Fibroblast of lung (primary cell): Measurements from ENCODE around the gene INVS. TPM values are rescaled to one million over a fixed set of nuclear protein-coding genes. Genes with fewer than 3 reads are reported as not detected.

ENCODE experiments used
- DNase-seq, 2 donors: peaks; one replicate each; pipeline versions ENCODE4 v3.0.0 to v3.0.0-alpha.2; 2010; ENCODE audit warnings: low read depth in 2 of 2
- H2AFZ ChIP-seq: 2 replicates; pipeline ENCODE4 v1.5.1; 2012; ENCODE audit warnings: low read length, control low read depth, inconsistent platforms
- H3K27ac ChIP-seq: 2 replicates; pipeline ENCODE4 v1.5.1; 2011; ENCODE audit warnings: low read length, control low read depth; ENCODE audit not compliant: insufficient read depth
- H3K27me3 ChIP-seq: 2 replicates; pipeline ENCODE4 v1.5.1; 2011; ENCODE audit warnings: mild to moderate bottlenecking, low read length; ENCODE audit not compliant: control insufficient read depth, insufficient read depth
- H3K36me3 ChIP-seq: 2 replicates; pipeline ENCODE4 v1.5.1; 2011; ENCODE audit warnings: low read length; ENCODE audit not compliant: control insufficient read depth, insufficient read depth
- H3K4me1 ChIP-seq: 2 replicates; pipeline ENCODE4 v1.5.1; 2011; ENCODE audit warnings: low read length; ENCODE audit not compliant: control insufficient read depth, insufficient read depth; ENCODE audit errors: extremely low read depth
- H3K4me2 ChIP-seq: 2 replicates; pipeline ENCODE4 v1.5.1; 2011; ENCODE audit warnings: low read length, control low read depth; ENCODE audit not compliant: insufficient read depth; ENCODE audit errors: extremely low read depth
- H3K4me3 ChIP-seq, 4 experiments: fragments of 200-600 bp in 1 of 4; sonication (generic) in 1 of 4; replicated peaks in 1 of 4; 2 replicates each; pipeline ENCODE4 v1.5.1; 2011 to 2016; ENCODE audit warnings: low read length in 4 of 4, low read depth in 3 of 4, mild to moderate bottlenecking in 3 of 4, control low read depth in 2 of 4, inconsistent platforms in 1 of 4, mixed read lengths in 1 of 4; ENCODE audit not compliant: insufficient read depth in 1 of 4; ENCODE audit errors: control extremely low read depth in 1 of 4
- H3K79me2 ChIP-seq: 2 replicates; pipeline ENCODE4 v1.5.1; 2012; ENCODE audit warnings: mild to moderate bottlenecking, low read length, inconsistent platforms; ENCODE audit not compliant: control insufficient read depth, insufficient read depth
- H3K9ac ChIP-seq: 2 replicates; pipeline ENCODE4 v1.5.1; 2011; ENCODE audit warnings: mild to moderate bottlenecking, low read length, control low read depth; ENCODE audit not compliant: insufficient read depth
- H3K9me3 ChIP-seq: 2 replicates; pipeline ENCODE4 v1.5.1; 2012; ENCODE audit warnings: low read depth, low read length; ENCODE audit not compliant: control insufficient read depth, insufficient read depth
- H4K20me1 ChIP-seq: 2 replicates; pipeline ENCODE4 v1.5.1; 2011; ENCODE audit warnings: low read length; ENCODE audit not compliant: control insufficient read depth, insufficient read depth; ENCODE audit errors: extremely low read depth
- EZH2 ChIP-seq: IDR thresholded peaks from 2 replicates; pipeline ENCODE4 v1.5.1; 2012; ENCODE audit warnings: low read length, control low read depth, mild to moderate bottlenecking; ENCODE audit errors: missing control alignments
- polyA plus RNA-seq, 2 donors: library from polyadenylated mRNA; depleted of rRNA in 1 of 2; stranded (reverse) in 1 of 2; unstranded in 1 of 2; fragments of >200 nt; gene quantifications; 2 replicates each; pipeline ENCODE4 v1.2.1, GENCODE V29; 2011 to 2012; ENCODE audit warnings: missing spikeins in 1 of 2
- total RNA-seq: library from RNA; depleted of rRNA; stranded (reverse); fragments of >200 nt; gene quantifications from 2 replicates; pipeline ENCODE4 v1.2.1, GENCODE V29; 2014
- TF ChIP-seq, protein P1 (sequence below), 2 donors: IDR thresholded peaks in 1 of 2; conservative IDR thresholded peaks in 1 of 2; 1 replicate in 1 of 2; 2 replicates in 1 of 2; pipeline ENCODE4 v1.5.1; 2011 to 2012; ENCODE audit warnings: low read length in 2 of 2, control low read depth in 1 of 2, inconsistent platforms in 1 of 2, low read depth in 1 of 2, mild to moderate bottlenecking in 1 of 2

INVS gene
- total and polyA plus RNA-seq, 2 donors (not counting 1 experiment from before 2014, with no cell fraction given), result 13.1 to 45.4 TPM

DNA sequence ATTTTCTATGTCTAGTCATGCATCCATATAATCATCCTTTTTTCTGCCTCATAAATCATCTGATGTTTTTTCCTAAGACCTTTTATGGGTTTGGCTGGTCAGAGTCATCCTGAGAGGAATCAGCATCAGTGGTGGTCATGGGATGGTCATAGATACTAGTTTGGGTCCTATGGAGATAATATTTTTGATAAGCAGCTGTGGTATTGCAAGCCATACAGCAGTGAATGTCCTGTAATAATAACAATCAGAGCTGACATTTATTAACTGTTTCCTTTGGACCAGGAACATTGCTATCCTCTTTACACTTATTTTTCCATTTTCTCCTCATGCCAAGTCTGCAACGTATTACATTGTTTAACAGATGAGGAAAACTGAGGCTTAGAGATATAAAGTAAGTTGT is 170.6 kb downstream of the INVS start:
- Histone ChIP-seq H3K4me3 (no peak overlapping the region), H2AFZ (no peak overlapping the region)

DNA sequence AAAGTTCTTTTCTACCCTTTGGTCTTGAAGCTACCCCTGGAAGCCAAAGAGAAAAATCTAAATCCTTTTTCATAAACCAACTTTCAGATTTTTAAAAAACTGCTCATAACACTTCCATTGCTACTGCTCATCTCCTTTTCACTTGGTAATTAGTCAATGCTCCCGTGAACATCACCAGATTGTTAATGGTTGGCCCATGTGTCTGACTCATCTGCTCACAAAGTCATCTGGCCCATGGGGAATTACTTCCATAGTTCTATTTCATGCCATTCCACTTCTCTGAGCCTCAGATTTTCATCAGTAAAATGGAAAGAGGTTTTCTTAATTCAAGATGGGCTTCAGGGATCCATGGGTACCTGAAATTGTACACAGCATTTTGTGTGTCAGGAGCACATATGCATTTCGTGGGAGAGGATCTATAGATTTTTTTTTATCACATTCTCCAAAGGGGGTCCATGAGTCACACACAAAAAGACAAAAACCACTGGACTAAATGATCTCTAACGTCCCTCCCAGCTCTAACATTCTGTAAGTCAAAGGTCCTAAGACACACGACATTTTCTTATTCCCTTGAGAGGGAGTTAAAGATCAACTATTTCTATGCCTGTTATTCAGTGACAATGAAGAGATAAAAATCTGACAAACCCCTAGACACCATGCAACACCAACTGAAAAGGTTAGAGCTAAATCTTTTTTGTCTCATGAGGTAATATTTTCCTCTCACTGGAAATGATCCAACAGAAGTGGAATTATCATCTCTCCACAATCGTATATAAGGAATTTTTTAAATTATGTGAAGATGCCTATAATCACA is 178.3 kb downstream of the INVS start:
- Histone ChIP-seq H3K79me2 (no peaks in the 10 kb centered on the region), H3K4me2 (no peak overlapping the region), H3K9me3 (no peaks in the 10 kb centered on the region), H2AFZ (no peak overlapping the region), H3K9ac (no peak overlapping the region), H3K4me1 (peaks cover 7% of the 10 kb centered on the region), H4K20me1 (no peaks in the 10 kb centered on the region), H3K36me3 (no peaks in the 10 kb centered on the region), H3K27me3 (no peaks in the 10 kb centered on the region), H3K4me3 (no peak overlapping the region), H3K27ac (no peak overlapping the region)
- TF ChIP-seq, protein P1, sequence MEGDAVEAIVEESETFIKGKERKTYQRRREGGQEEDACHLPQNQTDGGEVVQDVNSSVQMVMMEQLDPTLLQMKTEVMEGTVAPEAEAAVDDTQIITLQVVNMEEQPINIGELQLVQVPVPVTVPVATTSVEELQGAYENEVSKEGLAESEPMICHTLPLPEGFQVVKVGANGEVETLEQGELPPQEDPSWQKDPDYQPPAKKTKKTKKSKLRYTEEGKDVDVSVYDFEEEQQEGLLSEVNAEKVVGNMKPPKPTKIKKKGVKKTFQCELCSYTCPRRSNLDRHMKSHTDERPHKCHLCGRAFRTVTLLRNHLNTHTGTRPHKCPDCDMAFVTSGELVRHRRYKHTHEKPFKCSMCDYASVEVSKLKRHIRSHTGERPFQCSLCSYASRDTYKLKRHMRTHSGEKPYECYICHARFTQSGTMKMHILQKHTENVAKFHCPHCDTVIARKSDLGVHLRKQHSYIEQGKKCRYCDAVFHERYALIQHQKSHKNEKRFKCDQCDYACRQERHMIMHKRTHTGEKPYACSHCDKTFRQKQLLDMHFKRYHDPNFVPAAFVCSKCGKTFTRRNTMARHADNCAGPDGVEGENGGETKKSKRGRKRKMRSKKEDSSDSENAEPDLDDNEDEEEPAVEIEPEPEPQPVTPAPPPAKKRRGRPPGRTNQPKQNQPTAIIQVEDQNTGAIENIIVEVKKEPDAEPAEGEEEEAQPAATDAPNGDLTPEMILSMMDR (conservative IDR thresholded peaks at IDR 0.05 in 1 of 2, IDR thresholded peaks at IDR 0.05 in 1 of 2; ENCODE audit: low read depth in 1 of 2, low read length in 2 of 2), result no peak
- no peak for TF ChIP-seq EZH2
- peak; percentile 19 to 55 for DNase-seq

More for the DNA sequence above, 170.6 kb downstream of the INVS start:
- no peaks in the 10 kb centered on the region for H3K27me3 ChIP-seq
- H3K36me3 ChIP-seq, result no peaks in the 10 kb centered on the region
- H3K4me1 ChIP-seq, result no peaks in the 10 kb centered on the region
- no peak overlapping the region for H3K9ac ChIP-seq
- H4K20me1 ChIP-seq, result no peaks in the 10 kb centered on the region
- no peaks in the 10 kb centered on the region for H3K79me2 ChIP-seq
- TF ChIP-seq, protein P1 (conservative IDR thresholded peaks at IDR 0.05 in 1 of 2, IDR thresholded peaks at IDR 0.05 in 1 of 2; ENCODE audit: low read depth in 1 of 2, low read length in 2 of 2), result no peak
- no peak for TF ChIP-seq EZH2
- no peaks in the 10 kb centered on the region for H3K9me3 ChIP-seq
- H3K4me2 ChIP-seq, result no peak overlapping the region
- H3K27ac ChIP-seq, result no peak overlapping the region
- DNase-seq, result no peak

DNA sequence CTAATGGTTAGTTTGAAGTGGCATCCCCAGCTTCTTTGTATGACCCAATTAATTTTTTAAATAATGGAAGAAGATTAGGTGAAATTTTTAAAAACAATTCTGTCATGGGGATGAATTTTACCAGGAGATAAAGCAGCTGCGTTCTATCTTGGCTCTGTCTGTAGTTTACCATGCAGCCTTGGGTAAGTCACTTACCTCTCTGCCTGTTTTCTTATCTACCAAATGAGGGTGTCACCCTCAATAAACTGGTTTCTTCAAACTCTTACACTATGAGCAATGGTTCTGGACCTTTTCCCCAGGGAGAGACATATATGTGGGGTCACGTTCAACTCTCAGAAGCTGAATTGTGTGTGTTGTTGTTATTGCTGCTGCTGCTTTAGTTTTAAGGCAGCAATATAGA is 182.0 kb downstream of the INVS start:
- Histone ChIP-seq H3K4me2 (no peak overlapping the region), H4K20me1 (no peaks in the 10 kb centered on the region), H3K9ac (no peak overlapping the region), H3K9me3 (no peaks in the 10 kb centered on the region), H3K4me1 (peaks cover 7% of the 10 kb centered on the region), H2AFZ (no peak overlapping the region), H3K79me2 (no peaks in the 10 kb centered on the region), H3K36me3 (peaks cover 2% of the 10 kb centered on the region), H3K27ac (no peak overlapping the region), H3K4me3 (no peak overlapping the region), H3K27me3 (no peaks in the 10 kb centered on the region)
- no peak for TF ChIP-seq EZH2
- TF ChIP-seq, protein P1 (conservative IDR thresholded peaks at IDR 0.05 in 1 of 2, IDR thresholded peaks at IDR 0.05 in 1 of 2; ENCODE audit: low read depth in 1 of 2, low read length in 2 of 2), result no peak
- DNase-seq, result no peak
